WERI-Rb-1 (cell line): Measurements from ENCODE around the gene CMSS1.

Experiments
- DNase-seq: peaks from one replicate; pipeline ENCODE4 v3.0.0-alpha.2; 2020
- H3K27ac ChIP-seq: fragments of 250-450 bp; sonication (Bioruptor Pico); 2 replicates; pipeline ENCODE4 v1.5.1; 2020; ENCODE audit warnings: mild to moderate bottlenecking, moderate library complexity
- H3K27me3 ChIP-seq: fragments of 250-450 bp; sonication (Bioruptor Pico); 2 replicates; pipeline ENCODE4 v1.5.1; 2021; ENCODE audit warnings: mild to moderate bottlenecking, low read depth, moderate library complexity; ENCODE audit not compliant: insufficient read depth, severe bottlenecking
- H3K36me3 ChIP-seq: fragments of 250-450 bp; sonication (Bioruptor Pico); 2 replicates; pipeline ENCODE4 v1.5.1; 2020; ENCODE audit warnings: mild to moderate bottlenecking, moderate library complexity
- H3K4me3 ChIP-seq: 2 replicates; pipeline ENCODE4 v1.5.1; 2011; ENCODE audit warnings: low read depth, mild to moderate bottlenecking, control low read depth, low read length
- H3K9me3 ChIP-seq: fragments of 250-450 bp; sonication (Bioruptor Pico); 2 replicates; pipeline ENCODE4 v1.5.1; 2021; ENCODE audit warnings: mild to moderate bottlenecking, moderate library complexity; ENCODE audit not compliant: severe bottlenecking
- TF ChIP-seq, protein P1 (sequence below): IDR thresholded peaks from 2 replicates; pipeline ENCODE4 v1.5.1; 2011; ENCODE audit warnings: low read depth, mild to moderate bottlenecking, control low read depth, inconsistent platforms, low read length

Gene CMSS1

DNA sequence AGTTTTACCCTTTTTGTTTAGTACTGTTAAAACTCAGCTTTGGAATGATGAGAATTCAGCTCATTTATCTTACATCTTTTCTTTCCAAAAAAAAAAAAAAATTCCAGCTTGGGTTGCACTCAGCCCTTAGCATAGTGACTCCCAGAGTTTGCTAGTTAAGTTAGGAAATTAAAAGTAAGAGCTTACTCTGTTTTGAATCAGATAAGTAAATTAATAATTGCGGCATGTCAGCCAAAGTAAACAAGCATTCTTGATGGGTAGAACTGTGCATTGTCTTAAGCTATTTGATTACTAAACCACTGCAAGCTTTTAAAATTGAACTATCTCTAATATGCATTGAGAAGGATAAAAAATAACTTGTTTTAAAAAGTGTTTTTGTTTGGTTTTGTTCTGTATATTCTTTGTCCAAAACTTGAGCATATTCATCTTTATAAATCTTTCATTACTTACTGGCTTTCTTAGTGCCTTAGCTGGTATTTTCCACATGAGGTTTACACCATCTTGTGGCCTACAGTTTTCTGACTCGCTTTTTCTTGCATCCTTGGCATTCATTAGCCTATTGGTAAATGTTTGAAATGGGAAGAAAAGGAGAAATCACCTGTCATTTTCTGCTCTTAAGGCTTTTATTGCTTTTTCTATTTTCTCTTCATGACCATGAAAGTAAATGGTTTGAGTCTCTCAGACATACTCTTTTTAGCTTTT, 189.1 kb downstream of the CMSS1 start:
- Histone ChIP-seq H3K36me3 (peaks cover 3% of the 10 kb centered on the region), H3K4me3 (no peak overlapping the region), H3K9me3 (no peaks in the 10 kb centered on the region), H3K27me3 (no peaks in the 10 kb centered on the region), H3K27ac (no peak overlapping the region)
- TF ChIP-seq, protein P1, sequence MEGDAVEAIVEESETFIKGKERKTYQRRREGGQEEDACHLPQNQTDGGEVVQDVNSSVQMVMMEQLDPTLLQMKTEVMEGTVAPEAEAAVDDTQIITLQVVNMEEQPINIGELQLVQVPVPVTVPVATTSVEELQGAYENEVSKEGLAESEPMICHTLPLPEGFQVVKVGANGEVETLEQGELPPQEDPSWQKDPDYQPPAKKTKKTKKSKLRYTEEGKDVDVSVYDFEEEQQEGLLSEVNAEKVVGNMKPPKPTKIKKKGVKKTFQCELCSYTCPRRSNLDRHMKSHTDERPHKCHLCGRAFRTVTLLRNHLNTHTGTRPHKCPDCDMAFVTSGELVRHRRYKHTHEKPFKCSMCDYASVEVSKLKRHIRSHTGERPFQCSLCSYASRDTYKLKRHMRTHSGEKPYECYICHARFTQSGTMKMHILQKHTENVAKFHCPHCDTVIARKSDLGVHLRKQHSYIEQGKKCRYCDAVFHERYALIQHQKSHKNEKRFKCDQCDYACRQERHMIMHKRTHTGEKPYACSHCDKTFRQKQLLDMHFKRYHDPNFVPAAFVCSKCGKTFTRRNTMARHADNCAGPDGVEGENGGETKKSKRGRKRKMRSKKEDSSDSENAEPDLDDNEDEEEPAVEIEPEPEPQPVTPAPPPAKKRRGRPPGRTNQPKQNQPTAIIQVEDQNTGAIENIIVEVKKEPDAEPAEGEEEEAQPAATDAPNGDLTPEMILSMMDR: no peak
- no peak for DNase-seq

GRCh38 chr3:100007313-100007712, 189.7 kb downstream of the CMSS1 start:
- peaks cover 3% of the 10 kb centered on the region for H3K36me3 ChIP-seq
- H3K27ac ChIP-seq: no peak overlapping the region
- H3K27me3 ChIP-seq: no peaks in the 10 kb centered on the region
- TF ChIP-seq, protein P1: no peak
- DNase-seq: no peak
- no peaks in the 10 kb centered on the region for H3K9me3 ChIP-seq
- H3K4me3 ChIP-seq: no peak overlapping the region

GRCh38 chr3:100008081-100008698, 190.5 kb downstream of the CMSS1 start:
- H3K9me3 ChIP-seq: no peaks in the 10 kb centered on the region
- no peak for DNase-seq
- H3K4me3 ChIP-seq: no peak overlapping the region
- no peak overlapping the region for H3K27ac ChIP-seq
- TF ChIP-seq, protein P1: no peak
- peaks cover 3% of the 10 kb centered on the region for H3K36me3 ChIP-seq
- H3K27me3 ChIP-seq: no peaks in the 10 kb centered on the region

- Histone ChIP-seq H3K36me3 (peaks cover 3% of the 10 kb centered on the region), H3K27me3 (no peaks in the 10 kb centered on the region), H3K27ac (no peak overlapping the region), H3K4me3 (no peak overlapping the region), H3K9me3 (no peaks in the 10 kb centered on the region)
- no peak for DNase-seq
- TF ChIP-seq, protein P1: no peak
Measured at GRCh38 chr3:100009276-100010086, 191.8 kb downstream of the CMSS1 start.

- TF ChIP-seq, protein P1: no peak
- no peak for DNase-seq
- Histone ChIP-seq H3K36me3 (peaks cover 3% of the 10 kb centered on the region), H3K27ac (no peak overlapping the region), H3K27me3 (no peaks in the 10 kb centered on the region), H3K4me3 (no peak overlapping the region), H3K9me3 (peaks cover 2% of the 10 kb centered on the region)
Measured at GRCh38 chr3:100010087-100010417, 192.4 kb downstream of the CMSS1 start.
